ENCODE measurements around the gene PNPO.

The PNPO gene

GRCh38 chr17:47994724-47995123 is 53.4 kb downstream of the PNPO start:
- no peak for TF ChIP-seq Cebpa-rat (IDR thresholded peaks at IDR 0.05)
- Histone ChIP-seq H3K4me1 (peaks cover 8% of the 10 kb centered on the region; the same call in 1 of the 2 replicates), H3K4me2 (no peak overlapping the region), H3K9ac (no peak overlapping the region), H3K27me3 (no peaks in the 10 kb centered on the region), H3K9me3 (no peaks in the 10 kb centered on the region), H4K20me1 (no peaks in the 10 kb centered on the region), H3K36me3 (no peaks in the 10 kb centered on the region), H3K27ac (no peak overlapping the region), H3K4me3 (no peak overlapping the region)

GRCh38 chr17:47995241-47995935 is 54.0 kb downstream of the PNPO start:
- Histone ChIP-seq H3K4me3 (no peak overlapping the region), H3K36me3 (no peaks in the 10 kb centered on the region), H4K20me1 (no peaks in the 10 kb centered on the region), H3K27me3 (no peaks in the 10 kb centered on the region), H3K4me1 (peaks cover 8% of the 10 kb centered on the region; the same call in 1 of the 2 replicates), H3K4me2 (no peak overlapping the region), H3K9me3 (no peaks in the 10 kb centered on the region), H3K9ac (no peak overlapping the region), H3K27ac (no peak overlapping the region)
- TF ChIP-seq Cebpa-rat (IDR thresholded peaks at IDR 0.05): no peak

- TF ChIP-seq Cebpa-rat (IDR thresholded peaks at IDR 0.05): no peak
- peaks cover 6% of the 10 kb centered on the region; the same call in 1 of the 2 replicates for H3K4me1 ChIP-seq
- H3K4me2 ChIP-seq: no peak overlapping the region
- no peak overlapping the region for H3K27ac ChIP-seq
- no peak overlapping the region for H3K9ac ChIP-seq
- no peaks in the 10 kb centered on the region for H3K27me3 ChIP-seq
- no peaks in the 10 kb centered on the region for H4K20me1 ChIP-seq
- no peak overlapping the region for H3K4me3 ChIP-seq
- no peaks in the 10 kb centered on the region for H3K9me3 ChIP-seq
- H3K36me3 ChIP-seq: no peaks in the 10 kb centered on the region
These were observed 54.8 kb downstream of the PNPO start for GRCh38 chr17:47996201-47996600.

- H3K9me3 ChIP-seq: no peaks in the 10 kb centered on the region
- H3K4me1 ChIP-seq: peaks cover 11% of the 10 kb centered on the region
- H3K9ac ChIP-seq: no peak overlapping the region
- H3K4me3 ChIP-seq: no peak overlapping the region
- H3K27me3 ChIP-seq: no peaks in the 10 kb centered on the region
- H4K20me1 ChIP-seq: no peaks in the 10 kb centered on the region
- no peak overlapping the region for H3K27ac ChIP-seq
- H3K4me2 ChIP-seq: no peak overlapping the region
- no peak for TF ChIP-seq Cebpa-rat (IDR thresholded peaks at IDR 0.05)
- H3K36me3 ChIP-seq: no peaks in the 10 kb centered on the region
These were observed 56.2 kb downstream of the PNPO start for GRCh38 chr17:47997586-47997985.

- Histone ChIP-seq H3K4me1 (peaks cover 16% of the 10 kb centered on the region), H3K4me3 (no peak overlapping the region), H3K27me3 (no peaks in the 10 kb centered on the region), H3K9ac (no peak overlapping the region), H4K20me1 (no peaks in the 10 kb centered on the region), H3K4me2 (no peak overlapping the region), H3K9me3 (no peaks in the 10 kb centered on the region), H3K27ac (no peak overlapping the region), H3K36me3 (no peaks in the 10 kb centered on the region)
- TF ChIP-seq Cebpa-rat (IDR thresholded peaks at IDR 0.05): no peak
These were observed 56.7 kb downstream of the PNPO start for GRCh38 chr17:47998044-47998443.

Measured in BLaER1 (cell line).